Left colon (tissue), 2 donors: ENCODE data around the gene PPP3CB. TPM values are rescaled to one million over a fixed set of nuclear protein-coding genes. Genes with fewer than 3 reads are reported as not detected.
A peak's percentile ranks its signal among the peaks of the same experiment; 100 is the strongest.

ENCODE experiments used
- ATAC-seq: fragments of 200-7000 bp; cut with Tn5 transposase; one replicate; pipeline ENCODE4 v1.9.1; 2020; ENCODE audit warnings: mild to moderate bottlenecking, moderate library complexity
- DNase-seq, 2 donors: peaks; one replicate each; pipeline ENCODE4 v3.0.0-alpha.2; 2020
- intact Hi-C, 2 donors: fragments of 100-400 bp; cut with DNase I in 1 of 2; cut with micrococcal nuclease in 1 of 2; formaldehyde crosslinking; loops; one replicate each; pipeline versions ENCODE4 v1.11.2 to v1.14.0; 2022; cut with DNase I, micrococcal nuclease
- total RNA-seq, 2 donors: library from RNA; stranded (reverse); fragmentation: NEBNext Ultra II Directional; extraction: Animal tissue kit (Norgen Biotek cat#: 25700); gene quantifications; one replicate each; pipeline ENCODE4 v1.2.1, GENCODE V29; 2021
- donor health status: DM: no; HTN: no; CAD: no.
- donor health status: DM: yes; HTN: yes; CAD: no.

Gene PPP3CB
- total RNA-seq, 2 donors from 2014 or later, result 28.8 to 29.3 TPM

DNA sequence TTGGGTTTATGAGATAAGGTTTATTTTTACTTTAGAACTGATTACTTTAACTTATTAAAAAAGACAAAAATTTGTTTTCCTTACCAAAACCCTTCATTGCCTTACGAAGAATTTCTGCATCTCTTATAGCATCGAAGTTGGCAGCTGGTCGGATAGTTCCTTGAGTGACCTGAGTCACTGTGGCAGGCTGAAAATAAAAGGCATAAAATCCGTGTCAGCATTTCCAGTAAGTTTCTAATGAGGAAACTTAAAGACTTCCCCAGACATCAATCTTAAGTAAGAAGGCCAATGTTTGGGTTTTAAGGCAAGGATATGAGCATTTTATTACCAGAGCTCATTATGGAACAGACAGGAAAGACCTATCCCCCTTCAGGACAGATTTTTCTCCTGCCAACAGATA is 107.6 kb downstream of the PPP3CB start:
- intact Hi-C loops, result no loop called here
- ATAC-seq (no peak), DNase-seq (no peak)

DNA sequence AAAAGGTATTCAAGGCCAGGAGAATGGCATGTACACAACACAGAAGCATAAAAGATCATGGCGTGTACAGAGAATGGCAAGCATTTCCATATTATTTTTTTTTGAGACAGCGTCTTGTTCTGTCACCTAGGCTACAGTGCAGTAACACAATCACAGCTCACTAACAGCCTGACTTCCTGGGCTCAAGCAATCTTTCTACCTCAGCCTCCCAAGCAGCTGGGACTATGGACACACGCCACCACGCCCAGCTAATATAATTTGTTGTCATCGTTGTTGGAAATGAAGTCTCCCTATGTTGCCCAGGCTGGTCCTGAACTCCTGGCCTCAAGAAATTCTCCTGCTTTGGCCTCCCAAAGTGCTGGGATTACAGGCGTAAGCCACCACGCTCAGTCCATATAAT is 109.2 kb downstream of the PPP3CB start:
- intact Hi-C loops, result no loop called here
- DNase-seq (no peak), ATAC-seq (peak; percentile 73)

Other genes with a start within 250 kb of the PPP3CB start
- 10 to 100 TPM; 11.8 to 15.9 TPM for gene DNAJC9, start 248.8 kb downstream of the PPP3CB start, total RNA-seq
- 100 to 1,000 TPM in 1 of 2 donors, 10 to 100 TPM in 1; 86.0 to 116 TPM for gene MRPS16, start 243.4 kb downstream of the PPP3CB start, total RNA-seq
- gene CFAP70, start 137.2 kb downstream of the PPP3CB start, total RNA-seq, result 1 to 10 TPM in 1 of 2 donors, under 1 TPM in 1; 0.98 to 1.2 TPM
- 100 to 1,000 TPM in 1 of 2 donors, 10 to 100 TPM in 1; 97.5 to 114 TPM for gene ANXA7, start 82.0 kb downstream of the PPP3CB start, total RNA-seq
- gene MSS51, start 62.5 kb downstream of the PPP3CB start, total RNA-seq, result 1 to 10 TPM; 1.5 to 1.9 TPM
- 100 to 1,000 TPM; 111 to 121 TPM for gene USP54, start 95.3 kb upstream of the PPP3CB start, total RNA-seq
- not detected for gene MYOZ1, start 145.4 kb upstream of the PPP3CB start, total RNA-seq
- gene SYNPO2L, start 160.0 kb upstream of the PPP3CB start, total RNA-seq, result not detected
- gene AGAP5, start 202.1 kb upstream of the PPP3CB start, total RNA-seq, result 1 to 10 TPM; 8.0 to 9.8 TPM
- 10 to 100 TPM; 65.1 to 75.5 TPM for gene SEC24C, start 248.3 kb upstream of the PPP3CB start, total RNA-seq